GM23248 (cell line): Measurements from ENCODE around the gene MPC1L. TPM values are rescaled to one million over a fixed set of nuclear protein-coding genes. Genes with fewer than 3 reads are reported as not detected.

Experiments
- DNase-seq: peaks from one replicate; pipeline ENCODE4 v3.0.0-alpha.2; 2015
- H2AFZ ChIP-seq: fragments of 200-600 bp; sonication (generic); 2 replicates; pipeline ENCODE4 v1.6.1; 2016; ENCODE audit warnings: antibody characterized with exemption
- H3F3A ChIP-seq: fragments of 200-600 bp; sonication (generic); 2 replicates; pipeline ENCODE4 v1.6.1; 2016; ENCODE audit warnings: mild to moderate bottlenecking, antibody characterized with exemption, mixed run types; ENCODE audit not compliant: insufficient read depth
- H3K27ac ChIP-seq: fragments of 200-600 bp; sonication (generic); 2 replicates; pipeline ENCODE4 v1.5.1; 2016; ENCODE audit warnings: mild to moderate bottlenecking
- H3K27me3 ChIP-seq: fragments of 200-600 bp; sonication (generic); replicated peaks from 2 replicates; pipeline ENCODE4 v1.6.1; 2016; ENCODE audit warnings: mild to moderate bottlenecking; ENCODE audit not compliant: insufficient read depth
- H3K36me3 ChIP-seq: fragments of 200-600 bp; sonication (generic); 2 replicates; pipeline ENCODE4 v1.6.1; 2016; ENCODE audit warnings: low read depth, mild to moderate bottlenecking
- H3K4me1 ChIP-seq: fragments of 200-600 bp; sonication (generic); 2 replicates; pipeline ENCODE4 v1.6.1; 2016; ENCODE audit warnings: mild to moderate bottlenecking; ENCODE audit not compliant: insufficient read depth
- H3K4me2 ChIP-seq: fragments of 200-600 bp; sonication (generic); one replicate; pipeline ENCODE4 v1.6.1; 2016; ENCODE audit warnings: mild to moderate bottlenecking; ENCODE audit not compliant: unreplicated experiment
- H3K4me3 ChIP-seq: fragments of 200-600 bp; sonication (generic); 2 replicates; pipeline ENCODE4 v1.5.1; 2016; ENCODE audit warnings: mild to moderate bottlenecking
- H3K79me2 ChIP-seq: fragments of 200-600 bp; sonication (generic); 2 replicates; pipeline ENCODE4 v1.6.1; 2016; ENCODE audit warnings: mild to moderate bottlenecking; ENCODE audit not compliant: insufficient read depth
- H3K9ac ChIP-seq: fragments of 200-600 bp; sonication (generic); 2 replicates; pipeline ENCODE4 v1.6.1; 2016; ENCODE audit warnings: mild to moderate bottlenecking
- H3K9me2 ChIP-seq: fragments of 200-600 bp; sonication (generic); 2 replicates; pipeline ENCODE4 v1.6.1; 2016; ENCODE audit warnings: mixed run types, mild to moderate bottlenecking, moderate library complexity; ENCODE audit not compliant: insufficient read depth
- H3K9me3 ChIP-seq: fragments of 200-600 bp; sonication (generic); one replicate; pipeline ENCODE4 v1.6.1; 2017; ENCODE audit warnings: low read depth
- H4K20me1 ChIP-seq: fragments of 200-600 bp; sonication (generic); 2 replicates; pipeline ENCODE4 v1.6.0; 2016; ENCODE audit not compliant: insufficient read depth
- EZH2 ChIP-seq: fragments of 200-600 bp; sonication (generic); IDR thresholded peaks from 2 replicates; pipeline ENCODE4 v1.6.1; 2018; ENCODE audit warnings: antibody characterized with exemption, mild to moderate bottlenecking; ENCODE audit not compliant: insufficient read depth, poor library complexity, severe bottlenecking
- EZH2phosphoT487 ChIP-seq: fragments of 200-600 bp; sonication (generic); IDR thresholded peaks from 2 replicates; pipeline ENCODE4 v1.6.1; 2018; ENCODE audit warnings: antibody characterized with exemption, moderate library complexity, mild to moderate bottlenecking, low read depth; ENCODE audit not compliant: insufficient read depth
- WGBS, 2 experiments: methylation state at CpG; one replicate each; pipeline ENCODE4 v1.1.6; 2015 to 2017; ENCODE audit warnings: low lambda C conversion rate in 2 of 2, low coverage in 1 of 2; ENCODE audit errors: missing lambda C conversion rate in 2 of 2; 5-methylcytosine and 5-hydroxymethylcytosine counted together
- in situ Hi-C: fragments of 300-500 bp; cut with MboI; formaldehyde crosslinking; loops from 2 replicates; pipeline ENCODE4 v1.15.0; 2020
- polyA plus RNA-seq: library from polyadenylated mRNA; unstranded; fragments of >200 nt; fragmentation: Nextera tagmentation; extraction: Ambion mirVana; gene quantifications from 2 replicates; pipeline ENCODE4 v1.2.1, GENCODE V29; 2016
- total RNA-seq: library from RNA; depleted of rRNA; stranded (reverse); fragments of >200 nt; shearing (Covaris generic); gene quantifications from 2 replicates; pipeline ENCODE4 v1.2.3, GENCODE V29; 2014

Gene MPC1L
- total and polyA plus RNA-seq, 2 experiments from 2014 or later = not detected

- Histone ChIP-seq H3K4me3 (no peak overlapping the region), H3K36me3 (no peaks in the 10 kb centered on the region), H3K4me2 (no peak overlapping the region), H4K20me1 (no peaks in the 10 kb centered on the region), H3K27ac (no peak overlapping the region), H3K4me1 (no peaks in the 10 kb centered on the region), H3K9me2 (no peaks in the 10 kb centered on the region), H3K9me3 (no peaks in the 10 kb centered on the region), H2AFZ (no peak overlapping the region), H3K9ac (no peak overlapping the region), H3K79me2 (no peaks in the 10 kb centered on the region), H3F3A (peaks cover 4% of the 10 kb centered on the region; the same call in 1 of the 2 replicates), H3K27me3 (no peaks in the 10 kb centered on the region)
- in situ Hi-C loops = no loop called here
- TF ChIP-seq EZH2phosphoT487 (no peak), EZH2 (no peak)
- DNase-seq = no peak
- 50 to 52% methylated on average over 4 of the region's 4 CpGs for WGBS, 2 experiments
These were observed 10.7 kb upstream of the MPC1L start for GRCh38 chrX:40612511-40612910.

- H3K27ac ChIP-seq = no peak overlapping the region
- H2AFZ ChIP-seq = no peak overlapping the region
- no peaks in the 10 kb centered on the region for H3K27me3 ChIP-seq
- H3K9ac ChIP-seq = no peak overlapping the region
- no peaks in the 10 kb centered on the region for H3K36me3 ChIP-seq
- TF ChIP-seq EZH2phosphoT487 (no peak), EZH2 (no peak)
- peaks cover 4% of the 10 kb centered on the region; the same call in 1 of the 2 replicates for H3F3A ChIP-seq
- in situ Hi-C loops = no loop called here
- DNase-seq = no peak
- H3K4me1 ChIP-seq = no peaks in the 10 kb centered on the region
- no peak overlapping the region for H3K4me2 ChIP-seq
- WGBS, 2 experiments = 83 to 84% methylated on average over 9 of the region's 9 CpGs
- H3K9me2 ChIP-seq = no peaks in the 10 kb centered on the region
- no peaks in the 10 kb centered on the region for H3K79me2 ChIP-seq
- H4K20me1 ChIP-seq = no peaks in the 10 kb centered on the region
- no peak overlapping the region for H3K4me3 ChIP-seq
- no peaks in the 10 kb centered on the region for H3K9me3 ChIP-seq
These were observed 7.3 kb upstream of the MPC1L start for GRCh38 chrX:40615976-40616375.

- H3K9me2 ChIP-seq = no peaks in the 10 kb centered on the region
- peaks cover 4% of the 10 kb centered on the region; the same call in 1 of the 2 replicates for H3F3A ChIP-seq
- no peak overlapping the region for H2AFZ ChIP-seq
- no peaks in the 10 kb centered on the region for H3K4me1 ChIP-seq
- 86 to 87% methylated on average over 7 of the region's 7 CpGs for WGBS, 2 experiments
- no peaks in the 10 kb centered on the region for H4K20me1 ChIP-seq
- in situ Hi-C loops = no loop called here
- H3K4me2 ChIP-seq = no peak overlapping the region
- H3K4me3 ChIP-seq = no peak overlapping the region
- no peak overlapping the region for H3K27ac ChIP-seq
- no peak overlapping the region for H3K9ac ChIP-seq
- no peak for DNase-seq
- H3K79me2 ChIP-seq = no peaks in the 10 kb centered on the region
- H3K27me3 ChIP-seq = no peaks in the 10 kb centered on the region
- no peaks in the 10 kb centered on the region for H3K36me3 ChIP-seq
- TF ChIP-seq EZH2phosphoT487 = no peak
- H3K9me3 ChIP-seq = no peaks in the 10 kb centered on the region
These were observed 5.7 kb upstream of the MPC1L start for GRCh38 chrX:40617566-40617965.

GRCh38 chrX:40622479-40623138 is 619 bp upstream of the MPC1L start:
- in situ Hi-C loops = no loop called here
- H3K9me2 ChIP-seq = no peaks in the 10 kb centered on the region
- no peaks in the 10 kb centered on the region for H3K9me3 ChIP-seq
- 43 to 51% methylated on average over 17 of the region's 18 CpGs for WGBS, 2 experiments
- no peaks in the 10 kb centered on the region for H3K36me3 ChIP-seq
- no peak for DNase-seq
- TF ChIP-seq EZH2phosphoT487 (no peak), EZH2 (no peak)
- H4K20me1 ChIP-seq = no peaks in the 10 kb centered on the region
- no peak overlapping the region for H3K4me3 ChIP-seq
- no peak overlapping the region for H2AFZ ChIP-seq
- no peaks in the 10 kb centered on the region for H3K27me3 ChIP-seq
- H3K9ac ChIP-seq = no peak overlapping the region
- no peaks in the 10 kb centered on the region for H3K4me1 ChIP-seq
- no peak overlapping the region for H3K4me2 ChIP-seq
- H3K79me2 ChIP-seq = no peaks in the 10 kb centered on the region
- H3F3A ChIP-seq = no peaks in the 10 kb centered on the region
- no peak overlapping the region for H3K27ac ChIP-seq

DNA sequence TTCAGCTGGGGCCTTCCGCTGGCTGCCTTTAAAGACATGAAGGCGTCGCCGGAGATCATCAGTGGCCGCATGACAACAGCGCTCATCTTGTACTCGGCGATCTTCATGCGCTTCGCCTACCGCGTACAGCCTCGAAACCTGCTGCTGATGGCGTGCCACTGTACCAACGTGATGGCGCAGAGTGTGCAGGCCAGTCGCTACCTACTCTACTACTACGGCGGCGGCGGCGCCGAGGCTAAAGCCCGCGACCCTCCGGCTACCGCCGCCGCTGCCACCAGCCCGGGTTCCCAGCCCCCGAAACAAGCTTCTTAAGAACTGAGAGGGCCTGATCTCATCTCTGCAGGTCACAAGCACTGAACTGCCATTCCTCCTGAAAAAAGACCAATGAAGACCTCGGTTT is 437 bp downstream of the MPC1L start:
- Histone ChIP-seq H3K79me2 (no peaks in the 10 kb centered on the region), H3K9ac (no peak overlapping the region), H4K20me1 (no peaks in the 10 kb centered on the region), H3K4me1 (no peaks in the 10 kb centered on the region), H3K4me3 (no peak overlapping the region), H3K27me3 (no peaks in the 10 kb centered on the region), H3K9me3 (no peaks in the 10 kb centered on the region), H3F3A (no peaks in the 10 kb centered on the region), H3K27ac (no peak overlapping the region), H3K36me3 (no peaks in the 10 kb centered on the region), H3K9me2 (no peaks in the 10 kb centered on the region), H2AFZ (no peak overlapping the region), H3K4me2 (no peak overlapping the region)
- no peak for DNase-seq
- in situ Hi-C loops = no loop called here
- no peak for TF ChIP-seq EZH2phosphoT487
- no peak for TF ChIP-seq EZH2
- 96 to 100% methylated on average over 11 to 31 of the region's 32 CpGs for WGBS, 2 experiments
